Mammary epithelial cell (primary cell): ENCODE results near the gene CRYAA.

Experiments
- CTCF ChIP-seq, 2 donors: IDR thresholded peaks in 1 of 2; conservative IDR thresholded peaks in 1 of 2; 2 replicates each; pipeline ENCODE4 v1.5.1; 2011 to 2012; ENCODE audit warnings: inconsistent platforms in 2 of 2, low read length in 2 of 2, mild to moderate bottlenecking in 2 of 2, control low read depth in 1 of 2, low read depth in 1 of 2; ENCODE audit not compliant: insufficient read depth in 1 of 2; ENCODE audit errors: extremely low read depth in 1 of 2
- EZH2 ChIP-seq: IDR thresholded peaks from 2 replicates; pipeline ENCODE4 v1.6.1; 2012; ENCODE audit warnings: low read length, inconsistent platforms, borderline replicate concordance

DNA sequence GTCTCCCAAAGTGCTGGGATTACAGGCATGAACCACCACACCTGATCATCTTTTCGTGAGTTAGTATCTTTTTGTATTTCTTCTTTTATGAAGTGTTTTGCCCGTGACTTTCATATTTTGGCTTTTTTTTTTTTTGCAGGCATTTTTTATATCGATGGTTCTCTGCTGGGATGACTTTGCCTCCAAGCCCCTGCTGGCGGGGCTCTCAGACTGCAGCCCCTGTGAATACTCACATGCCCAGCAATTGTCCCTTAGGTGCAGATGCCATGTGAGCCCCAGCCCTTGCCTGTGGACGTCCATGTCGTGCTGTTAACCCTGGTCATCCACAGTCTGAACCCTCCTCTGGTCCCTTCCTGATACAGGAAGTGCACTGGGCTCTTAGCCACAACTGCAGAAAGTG is 21.7 kb downstream of the CRYAA start:
- TF ChIP-seq CTCF (conservative IDR thresholded peaks at IDR 0.05 in 1 of 2, IDR thresholded peaks at IDR 0.05 in 1 of 2; ENCODE audit: extremely low read depth in 1 of 2, insufficient read depth in 1 of 2, low read depth in 1 of 2, low read length in 2 of 2), result no peak
- no peak for TF ChIP-seq EZH2
